ENCODE data around the gene CACNA1C. TPM values are rescaled to one million over a fixed set of nuclear protein-coding genes. Genes with fewer than 3 reads are reported as not detected.

The CACNA1C gene
- polyA plus RNA-seq, 1 of the 3 experiments (the other 2 are of a cell fraction) = 1.5 TPM

GRCh38 chr12:2372178-2372577, 319.4 kb downstream of the CACNA1C start:
- no peaks in the 10 kb centered on the region for H3K36me3 ChIP-seq (replicated peaks in 1 of 2; ENCODE audit: control insufficient read depth in 1 of 2, insufficient read depth in 2 of 2, low read length in 1 of 2)
- CTCF ChIA-PET = interaction anchor here (4.4 kb wide), 1 partner anchor 23 kb away, joined by 21 read pairs; no protein-coding TSS in a partner anchor
- WGBS (ENCODE audit: low lambda C conversion rate) = 69% methylated on average over 6 of the region's 6 CpGs

GRCh38 chr12:2372735-2373134, 319.9 kb downstream of the CACNA1C start:
- H2AFZ ChIP-seq (ENCODE audit: low read depth) = no peak overlapping the region
- no peak overlapping the region for H3K4me3 ChIP-seq (ENCODE audit: low read depth in 2 of 2, low read length in 1 of 2)
- no peaks in the 10 kb centered on the region for H3K79me2 ChIP-seq (ENCODE audit: insufficient read depth)
- H3K9me3 ChIP-seq = no peaks in the 10 kb centered on the region
- H3K4me1 ChIP-seq (ENCODE audit: control insufficient read depth in 1 of 2, insufficient read depth in 2 of 2, low read depth in 1 of 2, low read length in 1 of 2) = peaks cover 0 to 11% of the 10 kb centered on the region in 2 experiments; a peak in 1 of 4 replicates
- H3K9me2 ChIP-seq = no peaks in the 10 kb centered on the region
- no peak overlapping the region for H3K9ac ChIP-seq
- no peaks in the 10 kb centered on the region for H4K20me1 ChIP-seq (ENCODE audit: insufficient read depth)
- no peaks in the 10 kb centered on the region for H3K36me3 ChIP-seq (replicated peaks in 1 of 2; ENCODE audit: control insufficient read depth in 1 of 2, insufficient read depth in 2 of 2, low read length in 1 of 2)
- no peak for TF ChIP-seq GABPA (IDR thresholded peaks at IDR 0.05; ENCODE audit: low read depth)
- no peak for TF ChIP-seq USF2 (IDR thresholded peaks at IDR 0.05; ENCODE audit: borderline replicate concordance, low read depth, low read length)
- TF ChIP-seq, protein P1, sequence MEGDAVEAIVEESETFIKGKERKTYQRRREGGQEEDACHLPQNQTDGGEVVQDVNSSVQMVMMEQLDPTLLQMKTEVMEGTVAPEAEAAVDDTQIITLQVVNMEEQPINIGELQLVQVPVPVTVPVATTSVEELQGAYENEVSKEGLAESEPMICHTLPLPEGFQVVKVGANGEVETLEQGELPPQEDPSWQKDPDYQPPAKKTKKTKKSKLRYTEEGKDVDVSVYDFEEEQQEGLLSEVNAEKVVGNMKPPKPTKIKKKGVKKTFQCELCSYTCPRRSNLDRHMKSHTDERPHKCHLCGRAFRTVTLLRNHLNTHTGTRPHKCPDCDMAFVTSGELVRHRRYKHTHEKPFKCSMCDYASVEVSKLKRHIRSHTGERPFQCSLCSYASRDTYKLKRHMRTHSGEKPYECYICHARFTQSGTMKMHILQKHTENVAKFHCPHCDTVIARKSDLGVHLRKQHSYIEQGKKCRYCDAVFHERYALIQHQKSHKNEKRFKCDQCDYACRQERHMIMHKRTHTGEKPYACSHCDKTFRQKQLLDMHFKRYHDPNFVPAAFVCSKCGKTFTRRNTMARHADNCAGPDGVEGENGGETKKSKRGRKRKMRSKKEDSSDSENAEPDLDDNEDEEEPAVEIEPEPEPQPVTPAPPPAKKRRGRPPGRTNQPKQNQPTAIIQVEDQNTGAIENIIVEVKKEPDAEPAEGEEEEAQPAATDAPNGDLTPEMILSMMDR (IDR thresholded peaks at IDR 0.05) = no peak
- no peak for TF ChIP-seq JUND (IDR thresholded peaks at IDR 0.05)
- TF ChIP-seq, protein P2, sequence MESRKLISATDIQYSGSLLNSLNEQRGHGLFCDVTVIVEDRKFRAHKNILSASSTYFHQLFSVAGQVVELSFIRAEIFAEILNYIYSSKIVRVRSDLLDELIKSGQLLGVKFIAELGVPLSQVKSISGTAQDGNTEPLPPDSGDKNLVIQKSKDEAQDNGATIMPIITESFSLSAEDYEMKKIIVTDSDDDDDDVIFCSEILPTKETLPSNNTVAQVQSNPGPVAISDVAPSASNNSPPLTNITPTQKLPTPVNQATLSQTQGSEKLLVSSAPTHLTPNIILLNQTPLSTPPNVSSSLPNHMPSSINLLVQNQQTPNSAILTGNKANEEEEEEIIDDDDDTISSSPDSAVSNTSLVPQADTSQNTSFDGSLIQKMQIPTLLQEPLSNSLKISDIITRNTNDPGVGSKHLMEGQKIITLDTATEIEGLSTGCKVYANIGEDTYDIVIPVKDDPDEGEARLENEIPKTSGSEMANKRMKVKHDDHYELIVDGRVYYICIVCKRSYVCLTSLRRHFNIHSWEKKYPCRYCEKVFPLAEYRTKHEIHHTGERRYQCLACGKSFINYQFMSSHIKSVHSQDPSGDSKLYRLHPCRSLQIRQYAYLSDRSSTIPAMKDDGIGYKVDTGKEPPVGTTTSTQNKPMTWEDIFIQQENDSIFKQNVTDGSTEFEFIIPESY (IDR thresholded peaks at IDR 0.05; ENCODE audit: borderline replicate concordance, low read depth) = no peak
- no peak for TF ChIP-seq SIN3A (IDR thresholded peaks at IDR 0.05; ENCODE audit: borderline replicate concordance, low read depth, low read length)
- no peak overlapping the region for H3K27ac ChIP-seq (ENCODE audit: low read depth in 2 of 2, low read length in 1 of 2)
- no peak overlapping the region for H3K4me2 ChIP-seq
- no peak for DNase-seq
- no peaks in the 10 kb centered on the region for H3K27me3 ChIP-seq (ENCODE audit: insufficient read depth)
- H3F3A ChIP-seq (replicated peaks; ENCODE audit: insufficient read depth) = no peaks in the 10 kb centered on the region
- ChIA-PET CTCF (interaction anchor here (4.4 kb wide), 1 partner anchor 23 kb away, joined by 21 read pairs; no protein-coding TSS in a partner anchor), POLR2A (no interaction called here)
- WGBS (ENCODE audit: low lambda C conversion rate) = 69% methylated on average over 7 of the region's 12 CpGs

More at GRCh38 chr12:2372178-2372577, 319.4 kb downstream of the CACNA1C start:
- Histone ChIP-seq H4K20me1 (ENCODE audit: insufficient read depth) (no peaks in the 10 kb centered on the region), H3K4me2 (no peak overlapping the region), H3K27ac (ENCODE audit: low read depth in 2 of 2, low read length in 1 of 2) (no peak overlapping the region), H2AFZ (ENCODE audit: low read depth) (no peak overlapping the region), H3K27me3 (ENCODE audit: insufficient read depth) (no peaks in the 10 kb centered on the region), H3K9ac (no peak overlapping the region), H3K4me1 (ENCODE audit: control insufficient read depth in 1 of 2, insufficient read depth in 2 of 2, low read depth in 1 of 2, low read length in 1 of 2) (peaks cover 0 to 10% of the 10 kb centered on the region in 2 experiments; a peak in 1 of 4 replicates), H3K9me3 (no peaks in the 10 kb centered on the region), H3F3A (replicated peaks; ENCODE audit: insufficient read depth) (no peaks in the 10 kb centered on the region), H3K79me2 (ENCODE audit: insufficient read depth) (no peaks in the 10 kb centered on the region), H3K9me2 (no peaks in the 10 kb centered on the region), H3K4me3 (ENCODE audit: low read depth in 2 of 2, low read length in 1 of 2) (no peak overlapping the region)
- TF ChIP-seq, protein P3, sequence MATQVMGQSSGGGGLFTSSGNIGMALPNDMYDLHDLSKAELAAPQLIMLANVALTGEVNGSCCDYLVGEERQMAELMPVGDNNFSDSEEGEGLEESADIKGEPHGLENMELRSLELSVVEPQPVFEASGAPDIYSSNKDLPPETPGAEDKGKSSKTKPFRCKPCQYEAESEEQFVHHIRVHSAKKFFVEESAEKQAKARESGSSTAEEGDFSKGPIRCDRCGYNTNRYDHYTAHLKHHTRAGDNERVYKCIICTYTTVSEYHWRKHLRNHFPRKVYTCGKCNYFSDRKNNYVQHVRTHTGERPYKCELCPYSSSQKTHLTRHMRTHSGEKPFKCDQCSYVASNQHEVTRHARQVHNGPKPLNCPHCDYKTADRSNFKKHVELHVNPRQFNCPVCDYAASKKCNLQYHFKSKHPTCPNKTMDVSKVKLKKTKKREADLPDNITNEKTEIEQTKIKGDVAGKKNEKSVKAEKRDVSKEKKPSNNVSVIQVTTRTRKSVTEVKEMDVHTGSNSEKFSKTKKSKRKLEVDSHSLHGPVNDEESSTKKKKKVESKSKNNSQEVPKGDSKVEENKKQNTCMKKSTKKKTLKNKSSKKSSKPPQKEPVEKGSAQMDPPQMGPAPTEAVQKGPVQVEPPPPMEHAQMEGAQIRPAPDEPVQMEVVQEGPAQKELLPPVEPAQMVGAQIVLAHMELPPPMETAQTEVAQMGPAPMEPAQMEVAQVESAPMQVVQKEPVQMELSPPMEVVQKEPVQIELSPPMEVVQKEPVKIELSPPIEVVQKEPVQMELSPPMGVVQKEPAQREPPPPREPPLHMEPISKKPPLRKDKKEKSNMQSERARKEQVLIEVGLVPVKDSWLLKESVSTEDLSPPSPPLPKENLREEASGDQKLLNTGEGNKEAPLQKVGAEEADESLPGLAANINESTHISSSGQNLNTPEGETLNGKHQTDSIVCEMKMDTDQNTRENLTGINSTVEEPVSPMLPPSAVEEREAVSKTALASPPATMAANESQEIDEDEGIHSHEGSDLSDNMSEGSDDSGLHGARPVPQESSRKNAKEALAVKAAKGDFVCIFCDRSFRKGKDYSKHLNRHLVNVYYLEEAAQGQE (IDR thresholded peaks at IDR 0.05; ENCODE audit: low read depth, low read length) = no peak
- POLR2A ChIA-PET = no interaction called here
- no peak for DNase-seq
